ENCODE measurements around the gene NAALADL2. TPM values are rescaled to one million over a fixed set of nuclear protein-coding genes. Genes with fewer than 3 reads are reported as not detected.
"Not testable (repeated sequence)": the region's sequence is repeated elsewhere in the genome, so short reads cannot be mapped to it uniquely, and the experiment has no call there.

The NAALADL2 gene
- total RNA-seq, 1 experiment from 2014 or later = 1.9 TPM

GRCh38 chr3:175270866-175271265 is 411.7 kb downstream of the NAALADL2 start:
- Histone ChIP-seq H3K4me1 (ENCODE audit: insufficient read depth, low read length) (peaks cover 27% of the 10 kb centered on the region), H3K9ac (ENCODE audit: low read length) (no peak overlapping the region), H3K9me2 (replicated peaks; ENCODE audit: low read length) (no peaks in the 10 kb centered on the region), H3K4me2 (ENCODE audit: low read length) (no peak overlapping the region), H4K20me1 (ENCODE audit: low read length) (no peaks in the 10 kb centered on the region), H3K27ac (ENCODE audit: low read length) (no peak overlapping the region), H3K36me3 (ENCODE audit: low read depth, low read length) (no peaks in the 10 kb centered on the region), H3K27me3 (ENCODE audit: low read length) (no peaks in the 10 kb centered on the region), H3K79me2 (ENCODE audit: low read length) (no peaks in the 10 kb centered on the region), H3K9me3 (ENCODE audit: low read length) (no peaks in the 10 kb centered on the region), H2AFZ (ENCODE audit: low read length) (0 out of 2 replicates have a peak overlapping the region, but pooled peaks have one; percentile 4), H3K4me3 (ENCODE audit: low read length) (no peak overlapping the region), H3F3A (ENCODE audit: low read length, unreplicated experiment) (no peaks in the 10 kb centered on the region)
- BruUV-seq (replicated peaks) = no TSS peak
- TF ChIP-seq EZH2 (IDR thresholded peaks at IDR 0.05; ENCODE audit: low read length, unreplicated experiment) = no peak
- ATAC-seq (no peak), DNase-seq (no peak)
- POLR2A ChIA-PET (ENCODE audit: unreplicated experiment) = no interaction called here
- intact Hi-C loops (cut with micrococcal nuclease) = no loop called here
- CTCF ChIA-PET = no interaction called here

DNA sequence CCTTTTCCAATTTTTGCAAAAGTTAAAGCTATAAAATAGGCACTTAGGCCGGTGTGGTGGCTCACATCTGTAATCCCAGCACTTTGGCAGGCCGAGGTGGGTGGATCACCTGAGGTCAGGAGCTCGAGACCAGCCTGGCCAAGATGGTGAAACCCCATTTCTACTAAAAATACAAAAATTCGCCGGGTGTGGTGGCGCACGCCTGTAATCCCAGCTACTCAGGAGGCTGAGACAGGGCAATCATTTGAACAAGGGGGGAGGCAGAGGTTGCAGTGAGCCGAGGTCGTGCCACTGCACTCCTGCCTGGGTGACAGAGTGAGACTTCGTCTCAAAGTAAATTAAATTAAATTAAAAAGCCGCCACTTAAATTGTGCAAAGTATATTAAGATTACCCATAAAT is 412.3 kb downstream of the NAALADL2 start:
- ATAC-seq; H3K79me2 ChIP-seq (ENCODE audit: low read length); H3K36me3 ChIP-seq (ENCODE audit: low read depth, low read length); H3K27me3 ChIP-seq (ENCODE audit: low read length); CTCF ChIA-PET; H4K20me1 ChIP-seq (ENCODE audit: low read length); DNase-seq; H3F3A ChIP-seq (ENCODE audit: low read length, unreplicated experiment); POLR2A ChIA-PET (ENCODE audit: unreplicated experiment); H3K27ac ChIP-seq (ENCODE audit: low read length); intact Hi-C loops (cut with micrococcal nuclease); H3K9me2 ChIP-seq (replicated peaks; ENCODE audit: low read length); H3K9me3 ChIP-seq (ENCODE audit: low read length); H3K9ac ChIP-seq (ENCODE audit: low read length); H2AFZ ChIP-seq (ENCODE audit: low read length); BruUV-seq (replicated peaks); H3K4me2 ChIP-seq (ENCODE audit: low read length); H3K4me3 ChIP-seq (ENCODE audit: low read length): not testable (repeated sequence)
- H3K4me1 ChIP-seq (ENCODE audit: insufficient read depth, low read length) = peaks cover 24% of the 10 kb centered on the region

GRCh38 chr3:175272392-175272791 is 413.3 kb downstream of the NAALADL2 start:
- H3K9me3 ChIP-seq (ENCODE audit: low read length) = no peaks in the 10 kb centered on the region
- no TSS peak for BruUV-seq (replicated peaks)
- H3K27me3 ChIP-seq (ENCODE audit: low read length) = no peaks in the 10 kb centered on the region
- H3K4me2 ChIP-seq (ENCODE audit: low read length) = no peak overlapping the region
- DNase-seq (no peak), ATAC-seq (no peak)
- intact Hi-C loops (cut with micrococcal nuclease) = no loop called here
- H4K20me1 ChIP-seq (ENCODE audit: low read length) = no peaks in the 10 kb centered on the region
- H3K4me3 ChIP-seq (ENCODE audit: low read length) = no peak overlapping the region
- H3K27ac ChIP-seq (ENCODE audit: low read length) = no peak overlapping the region
- H3K79me2 ChIP-seq (ENCODE audit: low read length) = no peaks in the 10 kb centered on the region
- TF ChIP-seq EZH2 (IDR thresholded peaks at IDR 0.05; ENCODE audit: low read length, unreplicated experiment) (no peak), EZH2phosphoT487 (IDR thresholded peaks at IDR 0.05; ENCODE audit: borderline replicate concordance, low read length) (no peak), CTCF (conservative IDR thresholded peaks at IDR 0.05; ENCODE audit: low read depth, low read length) (no peak)
- CTCF ChIA-PET = no interaction called here
- no peaks in the 10 kb centered on the region for H3K9me2 ChIP-seq (replicated peaks; ENCODE audit: low read length)
- no peaks in the 10 kb centered on the region for H3F3A ChIP-seq (ENCODE audit: low read length, unreplicated experiment)
- no peaks in the 10 kb centered on the region for H3K36me3 ChIP-seq (ENCODE audit: low read depth, low read length)
- no peak overlapping the region for H3K9ac ChIP-seq (ENCODE audit: low read length)
- POLR2A ChIA-PET (ENCODE audit: unreplicated experiment) = no interaction called here
- peaks cover 15% of the 10 kb centered on the region for H3K4me1 ChIP-seq (ENCODE audit: insufficient read depth, low read length)
- no peak overlapping the region for H2AFZ ChIP-seq (ENCODE audit: low read length)

DNA sequence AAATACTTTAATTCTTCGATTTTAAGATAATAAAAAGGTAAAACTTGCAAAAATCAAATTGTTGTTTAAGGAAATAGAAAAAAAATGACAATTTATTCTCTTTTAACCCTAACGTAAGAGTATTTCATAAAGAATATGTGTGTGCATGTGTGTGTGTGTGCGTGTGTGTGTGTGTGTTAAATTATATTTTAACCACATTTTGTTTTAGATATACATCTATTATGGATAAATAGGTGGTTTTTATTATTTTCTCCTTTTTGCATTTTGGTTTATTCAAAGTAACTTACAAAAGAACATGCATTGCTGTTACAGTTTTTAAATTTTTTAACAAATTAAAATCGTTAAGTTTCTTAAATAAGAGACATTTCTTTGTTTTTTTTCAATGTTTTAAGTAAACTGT is 414.4 kb downstream of the NAALADL2 start:
- POLR2A ChIA-PET (ENCODE audit: unreplicated experiment) = no interaction called here
- no peaks in the 10 kb centered on the region for H3K36me3 ChIP-seq (ENCODE audit: low read depth, low read length)
- no peak overlapping the region for H3K9ac ChIP-seq (ENCODE audit: low read length)
- H3F3A ChIP-seq (ENCODE audit: low read length, unreplicated experiment) = no peaks in the 10 kb centered on the region
- no peaks in the 10 kb centered on the region for H4K20me1 ChIP-seq (ENCODE audit: low read length)
- CTCF ChIA-PET = no interaction called here
- no peak overlapping the region for H3K4me3 ChIP-seq (ENCODE audit: low read length)
- H3K4me2 ChIP-seq (ENCODE audit: low read length) = no peak overlapping the region
- DNase-seq = no peak
- H2AFZ ChIP-seq (ENCODE audit: low read length) = no peak overlapping the region
- H3K9me2 ChIP-seq (replicated peaks; ENCODE audit: low read length) = no peaks in the 10 kb centered on the region
- no peaks in the 10 kb centered on the region for H3K9me3 ChIP-seq (ENCODE audit: low read length)
- H3K27me3 ChIP-seq (ENCODE audit: low read length) = no peaks in the 10 kb centered on the region
- BruUV-seq (replicated peaks) = no TSS peak
- no peak overlapping the region for H3K27ac ChIP-seq (ENCODE audit: low read length)
- TF ChIP-seq EZH2 (IDR thresholded peaks at IDR 0.05; ENCODE audit: low read length, unreplicated experiment) = no peak
- no peak for TF ChIP-seq CTCF (conservative IDR thresholded peaks at IDR 0.05; ENCODE audit: low read depth, low read length)
- no peak for TF ChIP-seq EZH2phosphoT487 (IDR thresholded peaks at IDR 0.05; ENCODE audit: borderline replicate concordance, low read length)
- intact Hi-C loops (cut with micrococcal nuclease) = no loop called here
- peaks cover 7% of the 10 kb centered on the region; the same call in 1 of the 2 replicates for H3K4me1 ChIP-seq (ENCODE audit: insufficient read depth, low read length)
- no peaks in the 10 kb centered on the region for H3K79me2 ChIP-seq (ENCODE audit: low read length)
- ATAC-seq = no peak
